ENCODE data around the gene HSPB6. TPM values are rescaled to one million over a fixed set of nuclear protein-coding genes. Genes with fewer than 3 reads are reported as not detected.
A peak's percentile ranks its signal among the peaks of the same experiment; 100 is the strongest.

HSPB6 gene
- total RNA-seq, 1 donor from 2014 or later = 1.9 TPM

GRCh38 chr19:35750167-35750566 lies 6.7 kb downstream of the HSPB6 start:
- peak overlapping the region; percentile 87 for H3K4me2 ChIP-seq (ENCODE audit: low read length)

GRCh38 chr19:35748106-35749020 lies 8.5 kb downstream of the HSPB6 start, which contains the start of gene LIN37:
LIN37 (plus strand) TSS chr19:35748576; CDS start chr19:35748725, 149 bp downstream.
- peaks cover 8% of the 10 kb centered on the region for H3K36me3 Mint-ChIP-seq (ENCODE audit: low read depth, unreplicated experiment)
- H3K4me1 Mint-ChIP-seq (ENCODE audit: low read depth, unreplicated experiment) = peaks cover 22% of the 10 kb centered on the region
- DNase-seq (ENCODE audit: low read depth) (peak; percentile 97), FAIRE-seq (peak; percentile 56)
- TF ChIP-seq CTCF (IDR thresholded peaks at IDR 0.05; ENCODE audit: insufficient read depth, low read depth, low read length) (no peak), EZH2 (IDR thresholded peaks at IDR 0.05; ENCODE audit: insufficient read depth, low read length) (no peak)
- no peaks in the 10 kb centered on the region for H3K27me3 Mint-ChIP-seq (ENCODE audit: low read depth, unreplicated experiment)
- Histone ChIP-seq H3K4me1 (ENCODE audit: insufficient read depth, low read length) (peaks cover 9% of the 10 kb centered on the region), H3K4me2 (ENCODE audit: low read length) (peak within 1 kb of the TSS; percentile 87), H3K27me3 (ENCODE audit: insufficient read depth, low read length) (no peaks in the 10 kb centered on the region), H3K9ac (ENCODE audit: low read length) (peak within 1 kb of the TSS; percentile 95), H3K4me3 (ENCODE audit: insufficient read depth, low read depth, low read length) (peak within 1 kb of the TSS; percentile 92), H4K20me1 (ENCODE audit: insufficient read depth, low read length) (peaks cover 9% of the 10 kb centered on the region), H3K9me3 (ENCODE audit: insufficient read depth, low read depth, low read length) (no peaks in the 10 kb centered on the region), H3K79me2 (ENCODE audit: insufficient read depth, low read length) (peaks cover 57% of the 10 kb centered on the region), H3K27ac (ENCODE audit: low read depth, low read length) (peak within 1 kb of the TSS; percentile 69), H2AFZ (ENCODE audit: low read depth, low read length) (peak within 1 kb of the TSS; percentile 80), H3K36me3 (ENCODE audit: insufficient read depth, low read length) (peaks cover 5% of the 10 kb centered on the region)
- peak within 1 kb of the TSS; percentile 94 for H3K27ac Mint-ChIP-seq (ENCODE audit: unreplicated experiment)
- peak within 1 kb of the TSS; percentile 99 for H3K4me3 Mint-ChIP-seq (ENCODE audit: unreplicated experiment)
- H3K9me3 Mint-ChIP-seq (ENCODE audit: unreplicated experiment) = no peaks in the 10 kb centered on the region

More at GRCh38 chr19:35750167-35750566, 6.7 kb downstream of the HSPB6 start:
- no peak overlapping the region for H3K27ac ChIP-seq (ENCODE audit: low read depth, low read length)
- H3K27me3 ChIP-seq (ENCODE audit: insufficient read depth, low read length) = no peaks in the 10 kb centered on the region
- H3K9ac ChIP-seq (ENCODE audit: low read length) = peak overlapping the region; percentile 31
- Mint-ChIP-seq H3K27ac (ENCODE audit: unreplicated experiment) (no peak overlapping the region), H3K4me1 (ENCODE audit: low read depth, unreplicated experiment) (peaks cover 24% of the 10 kb centered on the region), H3K9me3 (ENCODE audit: unreplicated experiment) (no peaks in the 10 kb centered on the region), H3K27me3 (ENCODE audit: low read depth, unreplicated experiment) (peaks cover 2% of the 10 kb centered on the region), H3K4me3 (ENCODE audit: unreplicated experiment) (peak overlapping the region; percentile 99), H3K36me3 (ENCODE audit: low read depth, unreplicated experiment) (peaks cover 18% of the 10 kb centered on the region)
- peaks cover 15% of the 10 kb centered on the region for H4K20me1 ChIP-seq (ENCODE audit: insufficient read depth, low read length)
- no peak overlapping the region for H2AFZ ChIP-seq (ENCODE audit: low read depth, low read length)
- H3K4me1 ChIP-seq (ENCODE audit: insufficient read depth, low read length) = peaks cover 12% of the 10 kb centered on the region
- FAIRE-seq (no peak), DNase-seq (ENCODE audit: low read depth) (no peak)
- TF ChIP-seq CTCF (IDR thresholded peaks at IDR 0.05; ENCODE audit: insufficient read depth, low read depth, low read length) = no peak
- no peak for TF ChIP-seq EZH2 (IDR thresholded peaks at IDR 0.05; ENCODE audit: insufficient read depth, low read length)
- peaks cover 57% of the 10 kb centered on the region for H3K79me2 ChIP-seq (ENCODE audit: insufficient read depth, low read length)
- no peak overlapping the region for H3K4me3 ChIP-seq (ENCODE audit: insufficient read depth, low read depth, low read length)
- peaks cover 5% of the 10 kb centered on the region for H3K36me3 ChIP-seq (ENCODE audit: insufficient read depth, low read length)
- H3K9me3 ChIP-seq (ENCODE audit: insufficient read depth, low read depth, low read length) = no peaks in the 10 kb centered on the region

Data from astrocyte (in vitro differentiated cells and primary cell).